Nephron progenitor cell (in vitro differentiated cells): ENCODE results near the gene ZNF212.

Source experiments
- DNase-seq: peaks from one replicate; pipeline ENCODE4 v3.0.0; 2021
- H3K27ac Mint-ChIP-seq: 2 replicates; pipeline ENCODE4 v1.8.0; 2021; ENCODE audit warnings: mild to moderate bottlenecking, moderate library complexity, mixed read lengths
- H3K27me3 Mint-ChIP-seq: 2 replicates; pipeline ENCODE4 v1.8.0; 2021; ENCODE audit warnings: mild to moderate bottlenecking, low read depth, mixed read lengths; ENCODE audit not compliant: poor library complexity
- H3K36me3 Mint-ChIP-seq: 2 replicates; pipeline ENCODE4 v1.8.0; 2021; ENCODE audit warnings: low read depth, mixed read lengths
- H3K4me1 Mint-ChIP-seq: 2 replicates; pipeline ENCODE4 v1.8.0; 2021; ENCODE audit warnings: mixed read lengths
- H3K4me3 Mint-ChIP-seq: 2 replicates; pipeline ENCODE4 v1.8.0; 2021; ENCODE audit warnings: mild to moderate bottlenecking, moderate library complexity, mixed read lengths
- H3K9me3 Mint-ChIP-seq: 2 replicates; pipeline ENCODE4 v1.8.0; 2021; ENCODE audit warnings: mild to moderate bottlenecking, moderate library complexity, mixed read lengths
- CTCF ChIP-seq: fragments of 200-600 bp; sonication (generic); IDR thresholded peaks from 2 replicates; pipeline ENCODE4 v1.5.0; 2021; ENCODE audit warnings: antibody characterized with exemption

The ZNF212 gene

GRCh38 chr7:149205690-149206381 lies 33.6 kb upstream of the ZNF212 start:
- Mint-ChIP-seq H3K27ac (no peak overlapping the region), H3K4me3 (no peak overlapping the region), H3K36me3 (peaks cover 83% of the 10 kb centered on the region), H3K9me3 (no peaks in the 10 kb centered on the region), H3K4me1 (peaks cover 16% of the 10 kb centered on the region), H3K27me3 (no peaks in the 10 kb centered on the region)
- DNase-seq = no peak
- no peak for TF ChIP-seq CTCF

GRCh38 chr7:149207324-149208035 lies 32.0 kb upstream of the ZNF212 start:
- H3K4me1 Mint-ChIP-seq = peaks cover 16% of the 10 kb centered on the region
- H3K36me3 Mint-ChIP-seq = peaks cover 84% of the 10 kb centered on the region
- H3K27me3 Mint-ChIP-seq = no peaks in the 10 kb centered on the region
- H3K9me3 Mint-ChIP-seq = no peaks in the 10 kb centered on the region
- no peak overlapping the region for H3K4me3 Mint-ChIP-seq
- DNase-seq = no peak
- TF ChIP-seq CTCF = no peak
- no peak overlapping the region for H3K27ac Mint-ChIP-seq

DNA sequence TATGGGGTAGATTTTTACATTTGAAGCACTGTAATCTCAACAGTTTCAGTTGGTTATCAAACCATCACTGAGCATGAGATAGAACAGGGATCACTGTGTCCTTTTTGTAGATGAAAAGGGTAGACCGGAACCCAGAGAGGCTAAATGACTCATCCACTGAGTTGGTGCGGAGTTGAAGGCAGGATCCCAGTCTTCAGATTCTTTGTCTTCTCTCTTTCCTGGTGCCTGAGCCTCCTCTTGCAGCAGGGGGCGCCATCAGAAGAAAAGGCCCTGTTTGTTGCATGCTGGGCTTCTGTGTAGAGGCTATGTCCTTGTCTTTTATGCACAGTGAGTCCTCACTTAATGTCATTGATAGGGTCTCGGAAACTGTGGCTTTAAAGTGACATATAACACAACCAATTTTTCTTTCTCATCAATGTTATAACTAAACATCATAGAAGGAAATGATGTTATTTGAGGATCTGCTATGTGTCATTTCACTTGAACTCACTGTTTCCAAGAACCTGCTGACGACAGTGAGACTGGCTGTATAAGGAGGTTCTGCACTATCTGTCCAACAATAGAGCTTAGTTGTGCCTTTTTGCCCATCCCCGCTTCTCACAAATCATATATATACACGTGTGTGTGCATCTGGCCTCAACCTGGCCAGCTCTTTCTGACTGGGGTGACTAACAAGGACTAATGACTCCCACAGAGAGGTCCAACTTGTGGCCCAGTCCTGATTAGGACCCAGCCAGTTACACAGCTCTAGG lies 29.8 kb upstream of the ZNF212 start:
- Mint-ChIP-seq H3K9me3 (no peaks in the 10 kb centered on the region), H3K27ac (peak overlapping the region; percentile 14), H3K27me3 (no peaks in the 10 kb centered on the region), H3K36me3 (peaks cover 82% of the 10 kb centered on the region), H3K4me1 (peaks cover 8% of the 10 kb centered on the region), H3K4me3 (no peak overlapping the region)
- peak; percentile 59 for TF ChIP-seq CTCF
- DNase-seq = peak; percentile 60

DNA sequence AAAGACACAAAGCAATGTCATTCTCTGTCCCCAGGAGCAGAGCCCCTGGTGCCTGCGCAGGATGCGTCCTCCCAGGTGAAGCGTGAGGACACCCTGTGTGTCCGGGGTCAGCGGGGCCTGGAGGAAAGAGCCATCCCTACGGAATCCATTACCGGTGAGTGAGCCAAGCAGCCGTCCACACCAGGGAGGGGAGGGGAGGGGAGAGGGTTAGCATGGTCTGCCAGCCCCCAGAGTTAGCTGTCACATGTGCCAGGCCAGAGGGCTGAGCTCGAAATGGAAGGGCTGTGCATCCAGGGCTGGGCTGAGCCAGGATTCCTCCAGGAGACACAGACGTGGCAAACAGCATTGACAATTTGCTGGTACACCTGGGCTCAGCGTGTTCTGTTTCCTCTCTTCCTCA lies 28.9 kb upstream of the ZNF212 start:
- no peak overlapping the region for H3K4me3 Mint-ChIP-seq
- H3K4me1 Mint-ChIP-seq = peaks cover 4% of the 10 kb centered on the region
- DNase-seq = no peak
- no peaks in the 10 kb centered on the region for H3K27me3 Mint-ChIP-seq
- no peak for TF ChIP-seq CTCF
- H3K9me3 Mint-ChIP-seq = no peaks in the 10 kb centered on the region
- peaks cover 85% of the 10 kb centered on the region for H3K36me3 Mint-ChIP-seq
- H3K27ac Mint-ChIP-seq = no peak overlapping the region

DNA sequence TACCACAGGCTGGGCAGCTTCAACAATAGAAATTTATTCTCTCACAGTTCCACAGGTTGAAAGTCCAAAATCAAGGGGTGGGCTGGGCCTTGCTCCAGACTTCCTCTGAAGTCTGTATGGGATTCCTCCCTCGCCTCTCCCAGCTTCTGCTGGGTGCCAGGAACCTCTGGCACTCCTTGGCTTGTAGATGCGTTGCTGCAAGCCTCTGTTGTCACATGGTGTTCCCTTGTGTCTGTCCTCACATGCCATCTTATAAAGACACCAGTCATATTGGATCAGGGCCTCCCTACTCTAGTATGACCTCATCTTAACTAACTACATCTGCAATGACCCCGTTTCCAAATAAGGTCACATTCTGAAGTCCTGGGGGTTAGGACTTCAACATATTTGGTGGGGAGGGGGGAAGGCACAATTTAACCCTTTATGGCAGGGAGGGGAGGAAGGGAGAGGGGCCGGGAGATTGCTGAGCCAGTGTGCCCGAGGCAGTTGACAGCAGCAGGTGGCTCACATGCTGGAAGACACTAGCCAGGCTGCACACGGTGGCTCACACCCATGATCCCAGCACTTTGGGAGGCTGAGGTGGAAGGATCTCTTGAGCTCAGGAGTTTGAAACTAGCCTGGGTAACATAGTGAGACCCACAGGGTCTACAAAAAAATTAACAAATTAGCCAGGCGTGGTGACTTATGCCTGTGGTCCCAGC lies 25.3 kb upstream of the ZNF212 start:
- Mint-ChIP-seq H3K9me3 (no peaks in the 10 kb centered on the region), H3K36me3 (peaks cover 91% of the 10 kb centered on the region), H3K4me3 (no peak overlapping the region), H3K27ac (no peak overlapping the region), H3K4me1 (no peaks in the 10 kb centered on the region), H3K27me3 (no peaks in the 10 kb centered on the region)
- TF ChIP-seq CTCF = no peak
- no peak for DNase-seq
